EL (cell line): ENCODE data around the gene AAR2.

Source experiments
- DNase-seq: peaks from one replicate; pipeline ENCODE4 v3.0.0-alpha.2; 2016

AAR2 gene

DNA sequence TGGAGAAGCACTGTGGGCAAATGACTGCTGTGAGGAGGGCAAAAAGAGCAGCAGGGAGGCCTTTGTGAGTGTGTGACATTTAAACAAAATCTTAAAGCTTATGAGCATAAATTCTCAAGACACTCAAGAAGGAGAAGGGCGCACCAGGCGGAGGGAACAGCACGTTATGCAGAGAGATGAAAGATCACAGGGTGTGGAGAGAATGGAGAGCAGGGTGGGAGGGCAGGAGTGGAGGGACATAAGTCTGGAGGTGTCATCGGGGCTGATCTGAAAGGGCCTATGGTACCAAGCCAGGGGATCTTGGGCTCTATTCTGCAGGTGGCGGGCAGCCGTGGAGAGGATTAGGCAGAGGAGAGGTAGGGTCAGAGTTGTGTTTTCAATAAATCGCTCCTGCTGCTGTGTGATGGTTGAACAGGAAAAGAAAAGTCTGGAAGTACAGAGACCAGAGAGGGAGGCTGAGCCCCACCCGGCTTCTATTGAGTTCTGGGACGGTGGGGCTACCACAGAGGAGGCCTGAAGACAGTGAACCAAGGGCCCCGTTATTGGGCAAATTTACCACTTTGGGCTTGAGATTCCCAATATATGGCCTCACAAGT is 45.6 kb downstream of the AAR2 start:
- no peak for DNase-seq

DNA sequence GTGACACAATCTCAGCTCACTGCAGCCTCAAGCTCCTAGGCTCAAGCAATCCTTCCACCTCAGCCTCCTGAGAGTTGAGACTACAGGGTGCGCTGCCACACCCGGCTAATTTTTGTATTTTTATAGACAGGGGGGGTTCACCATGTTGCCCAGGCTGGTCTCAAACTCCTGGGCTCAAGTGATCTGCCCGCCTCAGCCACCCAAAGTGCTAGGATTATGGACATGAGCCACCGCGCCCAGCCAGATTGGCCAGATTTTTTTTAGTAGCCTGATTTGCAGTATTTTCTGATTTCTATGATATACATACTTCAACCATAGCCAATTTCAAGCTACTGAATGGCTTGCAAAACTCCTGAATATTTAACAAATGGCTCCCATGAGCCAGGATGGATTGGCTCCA is 48.5 kb downstream of the AAR2 start:
- DNase-seq: no peak

DNA sequence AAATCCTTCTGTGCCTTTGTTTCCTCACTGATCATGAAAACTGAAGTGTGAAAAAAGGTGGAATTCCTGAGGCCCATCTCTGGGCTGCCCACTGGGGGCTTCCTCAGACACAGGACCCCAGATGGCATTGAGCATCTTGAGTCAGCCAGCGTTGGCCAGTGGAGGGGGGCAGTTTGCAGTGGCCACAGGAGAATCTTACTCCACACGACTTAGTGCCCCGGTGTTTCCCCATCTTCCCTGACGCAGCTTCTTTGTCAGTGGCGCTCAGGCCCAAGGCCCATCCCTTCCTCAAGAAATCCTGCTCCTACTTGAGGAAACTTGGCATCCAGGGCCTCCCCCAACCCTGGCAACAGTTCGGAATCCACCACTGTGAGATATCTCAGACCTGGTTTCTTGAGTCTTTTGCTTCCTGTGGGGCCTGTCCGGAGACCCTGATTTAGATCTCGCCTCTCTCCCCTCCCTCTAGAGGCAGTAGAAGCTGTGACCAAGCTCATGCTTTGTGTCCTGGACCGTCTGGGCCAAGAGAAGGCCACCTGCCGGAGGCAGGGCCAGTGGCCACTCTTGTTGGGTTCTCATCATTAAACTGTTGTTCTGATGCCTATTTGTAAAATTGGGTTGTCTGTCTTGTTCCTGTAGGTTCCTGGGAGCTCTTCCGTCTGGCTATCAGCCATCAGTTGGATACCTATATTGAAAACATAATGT is 49.6 kb downstream of the AAR2 start:
- DNase-seq: no peak

DNA sequence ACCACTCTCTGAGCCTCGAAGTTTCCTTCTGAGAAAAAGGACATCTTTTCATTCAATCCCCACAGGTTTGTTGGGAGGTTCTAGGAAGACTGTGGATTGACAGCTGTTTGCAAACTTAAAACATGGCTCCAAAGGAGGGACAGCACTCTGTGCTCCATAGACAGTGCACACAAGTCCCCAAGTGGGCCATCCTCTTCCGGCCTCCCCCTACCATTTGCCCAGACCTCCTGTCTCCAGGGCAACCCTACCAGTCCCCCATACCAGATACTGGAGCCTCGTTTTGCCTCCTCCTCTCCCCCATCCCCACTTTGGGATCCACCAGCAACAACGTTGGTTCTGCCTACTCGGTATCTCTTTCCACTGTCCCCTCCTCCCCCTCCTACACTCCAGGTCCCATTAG is 61.4 kb downstream of the AAR2 start:
- DNase-seq: no peak

DNA sequence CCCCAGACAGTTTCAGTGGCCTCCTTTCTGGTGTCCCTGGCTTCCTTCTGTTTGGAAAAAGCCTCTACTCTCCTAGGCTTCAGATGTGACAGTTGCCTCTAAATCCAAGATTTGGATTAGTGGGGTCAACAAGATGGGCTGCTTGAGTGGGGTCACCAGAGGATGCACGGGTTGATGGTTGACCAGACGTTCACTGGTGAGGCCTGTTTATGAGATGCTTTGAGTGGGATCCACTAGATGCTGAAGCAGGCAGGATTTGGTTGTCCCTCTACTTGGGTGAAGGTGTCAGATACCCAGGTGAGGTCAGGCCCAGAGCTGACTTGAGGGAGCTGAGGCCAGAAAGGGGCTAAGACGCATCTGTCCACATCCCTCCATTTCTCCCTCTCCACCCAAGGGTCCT is 61.8 kb downstream of the AAR2 start:
- no peak for DNase-seq

DNA sequence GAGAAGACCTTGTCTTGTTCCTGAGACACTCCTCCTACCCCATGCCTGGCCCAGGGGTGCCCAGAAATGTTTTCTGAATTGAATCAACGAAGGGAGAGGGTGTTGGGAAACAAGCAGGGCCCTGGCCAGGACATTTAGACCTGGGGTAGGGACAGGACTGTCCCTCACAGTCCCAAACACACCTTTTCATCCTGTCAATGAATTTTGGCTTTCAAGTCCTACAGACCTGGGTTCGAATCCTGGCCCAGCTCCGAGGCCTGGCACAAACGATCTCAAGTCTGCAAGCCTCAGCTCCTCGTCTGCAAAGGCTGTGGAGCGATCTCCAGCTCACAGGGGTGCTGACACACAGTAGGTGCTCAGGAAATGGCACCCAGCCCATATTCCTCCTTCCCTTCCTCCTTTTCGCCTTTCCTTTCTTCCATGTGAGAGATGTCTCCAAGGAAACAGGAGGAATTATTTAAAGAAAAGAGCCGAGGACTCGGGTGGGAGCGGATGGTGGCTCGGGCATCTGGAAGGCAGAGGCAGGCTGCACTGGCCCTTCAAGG is 62.6 kb downstream of the AAR2 start:
- no peak for DNase-seq

DNA sequence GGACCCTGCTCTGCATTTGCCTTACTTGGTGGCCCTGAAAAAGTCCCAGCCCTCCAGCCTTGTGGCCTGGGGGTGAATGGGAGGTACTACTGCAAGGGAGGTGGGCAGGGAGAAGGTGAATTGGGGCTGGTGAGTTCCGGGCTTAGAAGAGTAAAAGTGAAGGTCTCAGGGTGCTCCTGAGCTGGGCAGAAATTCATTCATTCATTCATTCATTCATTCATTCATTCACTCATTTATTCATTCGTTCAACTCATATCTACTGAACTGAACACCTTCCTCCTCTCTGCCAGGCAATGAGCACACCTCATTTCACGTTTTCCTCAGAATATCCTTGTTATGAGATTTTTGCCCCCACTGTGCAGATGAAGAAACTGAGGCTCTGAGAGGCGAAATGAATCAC is 63.2 kb downstream of the AAR2 start:
- DNase-seq: no peak

DNA sequence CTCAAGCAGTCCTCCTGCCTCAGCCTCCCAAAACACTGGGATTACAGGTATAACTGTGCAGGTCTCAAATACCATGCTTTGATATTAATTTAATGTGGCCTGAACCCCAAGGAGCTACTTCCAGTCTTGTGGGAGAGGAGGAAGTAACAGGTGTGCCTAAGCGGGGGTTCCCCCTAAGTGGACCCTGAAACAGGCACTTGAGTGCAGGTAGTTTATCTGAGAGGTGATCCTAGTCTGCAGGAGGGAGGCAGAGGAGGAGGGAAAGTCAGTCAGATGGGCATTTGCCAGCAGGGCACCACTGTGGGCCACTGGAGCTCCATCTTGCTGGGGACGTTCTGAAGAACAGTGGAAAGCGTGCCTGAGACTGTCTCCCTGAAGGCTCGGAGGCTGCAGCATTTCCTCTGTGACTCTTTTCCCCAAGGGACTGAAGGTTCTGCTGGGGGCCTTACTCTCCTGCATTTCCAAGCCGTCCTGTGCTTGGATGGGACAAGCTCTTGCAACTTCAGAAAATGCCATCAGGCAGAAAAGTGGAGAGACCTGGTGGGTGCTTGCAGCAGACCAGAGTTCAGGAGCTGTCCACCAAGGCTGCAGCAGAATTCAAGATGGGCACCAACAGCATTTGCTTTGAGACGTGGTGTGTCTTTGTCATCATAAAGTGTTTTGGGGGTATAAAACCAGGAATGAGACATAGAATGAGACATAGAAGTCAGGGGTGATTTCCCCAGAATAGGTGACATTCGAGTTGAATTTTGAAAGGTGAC is 65.3 kb downstream of the AAR2 start:
- DNase-seq: no peak

DNA sequence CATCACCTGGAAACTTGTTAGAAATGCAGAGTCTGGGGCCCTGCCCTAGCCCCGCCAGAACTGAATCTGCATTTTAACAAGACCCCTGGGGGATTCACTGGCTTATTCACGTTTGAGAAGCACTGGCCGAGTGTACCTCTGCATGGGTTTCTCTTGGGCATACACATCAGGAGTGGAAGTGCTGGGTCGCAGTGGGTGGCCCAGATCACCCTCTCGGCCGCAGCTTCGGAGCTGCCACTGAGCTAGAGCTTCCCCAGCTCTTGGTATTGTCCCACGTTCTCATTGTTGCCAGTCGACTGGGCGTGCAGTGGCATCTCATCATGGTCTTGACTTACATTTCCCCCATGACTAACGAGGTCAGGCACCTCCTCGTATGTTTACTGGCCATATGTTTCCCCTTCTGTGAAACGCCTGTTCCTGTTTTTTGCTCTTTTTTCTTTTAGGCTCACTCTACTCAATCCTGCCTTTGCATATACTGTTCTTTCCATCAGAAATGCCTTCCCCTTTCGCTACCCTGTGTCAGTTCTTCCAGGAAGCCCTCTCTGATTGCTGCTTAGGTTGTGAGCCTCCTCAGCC is 66.8 kb downstream of the AAR2 start:
- DNase-seq: no peak

DNA sequence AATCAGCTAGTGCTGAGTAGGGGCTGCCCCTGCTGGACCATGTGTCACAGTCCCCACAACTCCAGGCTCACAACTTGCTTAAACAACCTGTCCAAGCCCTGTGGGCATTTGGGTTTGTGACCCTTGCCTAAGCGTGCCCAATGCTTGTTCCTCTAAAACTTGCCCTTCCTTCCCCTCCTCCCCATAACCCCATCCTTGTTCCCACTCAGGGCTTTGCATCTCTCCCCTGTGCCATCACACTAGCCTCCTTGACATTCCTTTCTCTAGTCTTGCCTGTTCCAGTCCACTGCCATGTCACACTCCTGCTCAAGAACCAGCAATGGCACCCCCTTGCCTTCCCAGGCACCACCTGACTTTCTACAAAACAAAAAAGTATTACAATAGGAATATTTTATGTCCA is 67.6 kb downstream of the AAR2 start:
- DNase-seq: no peak

DNA sequence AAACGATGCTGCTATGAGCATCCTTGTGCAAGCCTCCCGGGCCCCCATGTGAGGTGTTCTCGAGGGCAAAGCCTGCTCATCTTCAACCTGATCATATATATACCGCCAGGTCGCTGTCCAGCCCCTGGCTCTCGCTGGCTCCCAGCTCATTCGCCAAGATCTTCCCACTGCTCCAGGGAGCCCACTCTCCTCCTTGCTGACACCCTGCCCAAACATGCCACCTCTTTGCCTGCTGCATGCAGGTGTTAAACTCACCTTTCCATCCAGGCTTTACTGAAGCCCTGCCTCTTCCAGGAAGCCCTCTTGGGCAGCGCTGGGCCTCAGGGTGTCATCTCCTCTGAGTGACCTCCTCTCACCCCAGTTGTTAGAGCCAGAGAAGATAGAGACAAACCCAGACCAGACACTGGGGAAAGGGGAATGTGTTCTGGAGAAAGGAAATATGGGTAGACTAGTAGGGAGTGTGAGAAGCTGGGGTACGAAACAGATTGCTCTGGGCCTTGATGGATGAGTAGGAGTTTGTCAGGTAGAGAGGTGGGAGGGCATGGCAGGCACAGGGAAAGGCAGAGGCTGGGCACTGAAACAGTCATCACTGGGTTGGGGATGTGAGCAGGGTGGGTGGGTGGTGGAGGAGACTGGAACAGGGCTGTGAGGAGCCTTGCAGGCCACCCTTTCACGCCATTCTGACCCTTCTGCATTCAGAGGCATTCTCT is 68.7 kb downstream of the AAR2 start:
- DNase-seq: no peak

DNA sequence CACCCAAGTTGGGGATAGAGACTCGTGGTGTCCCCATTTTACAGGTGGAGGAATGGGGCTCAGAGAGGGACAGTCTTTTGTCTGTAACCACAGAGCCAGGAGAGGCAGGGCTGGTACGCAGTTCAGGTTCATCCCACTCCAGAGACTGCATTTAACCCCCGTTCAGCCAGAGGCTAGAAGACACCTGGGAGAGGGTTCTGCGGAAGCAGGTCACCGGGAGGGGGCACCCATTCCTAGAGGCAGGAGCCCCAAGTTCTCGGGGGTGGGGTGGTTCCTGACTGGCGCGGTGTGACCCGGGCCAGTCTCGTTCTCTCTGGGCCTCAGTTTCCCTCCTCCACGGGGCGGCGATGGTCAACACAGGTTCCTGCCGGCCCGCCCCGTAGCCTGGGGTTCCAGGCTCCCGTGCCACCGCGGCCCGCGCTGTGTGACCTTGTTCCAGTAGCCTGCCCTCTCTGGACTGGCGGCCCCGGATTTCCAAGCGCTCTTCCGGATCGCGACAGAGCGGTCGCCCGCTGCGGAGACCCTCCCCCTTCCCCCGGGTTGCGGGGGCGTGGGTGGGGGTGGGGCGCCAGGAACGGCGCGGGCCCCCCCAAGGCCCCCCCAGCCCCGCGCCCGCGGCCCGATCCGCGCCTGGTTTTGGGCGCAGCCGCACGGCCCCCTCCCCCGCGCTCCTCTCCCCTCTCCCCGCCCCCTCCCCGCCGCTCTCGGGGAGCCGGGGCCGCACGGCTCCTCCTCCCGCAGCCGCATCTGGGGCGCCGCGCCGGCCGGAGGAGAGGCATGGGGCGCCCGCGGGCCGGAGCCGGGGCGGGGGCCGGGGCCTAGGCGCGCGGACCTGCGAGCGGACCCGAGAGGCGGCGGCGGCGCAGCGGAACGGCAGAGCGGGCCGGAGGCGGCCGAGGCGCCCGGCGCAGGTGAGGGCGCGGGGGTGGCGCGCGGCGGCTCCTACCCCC is 69.6 kb downstream of the AAR2 start, which contains the start of gene DLGAP4:
TSS of gene DLGAP4 (plus strand) at position 738 of the 950 bp plus-strand sequence. CDS start 125,379 bp downstream, outside the sequence.
- no peak for DNase-seq
